NCI-H82 treated with DMSO at 0.1 percent for 48 hours (cell line): ENCODE results near the gene IFNL1.
"Not testable (repeated sequence)": the region's sequence is repeated elsewhere in the genome, so short reads cannot be mapped to it uniquely, and the experiment has no call there.

Experiments
- DNase-seq: peaks from one replicate; lab custom pipeline; 2025; ENCODE audit not compliant: unreplicated experiment; lab: John Stamatoyannopoulos, UW

The IFNL1 gene

DNA sequence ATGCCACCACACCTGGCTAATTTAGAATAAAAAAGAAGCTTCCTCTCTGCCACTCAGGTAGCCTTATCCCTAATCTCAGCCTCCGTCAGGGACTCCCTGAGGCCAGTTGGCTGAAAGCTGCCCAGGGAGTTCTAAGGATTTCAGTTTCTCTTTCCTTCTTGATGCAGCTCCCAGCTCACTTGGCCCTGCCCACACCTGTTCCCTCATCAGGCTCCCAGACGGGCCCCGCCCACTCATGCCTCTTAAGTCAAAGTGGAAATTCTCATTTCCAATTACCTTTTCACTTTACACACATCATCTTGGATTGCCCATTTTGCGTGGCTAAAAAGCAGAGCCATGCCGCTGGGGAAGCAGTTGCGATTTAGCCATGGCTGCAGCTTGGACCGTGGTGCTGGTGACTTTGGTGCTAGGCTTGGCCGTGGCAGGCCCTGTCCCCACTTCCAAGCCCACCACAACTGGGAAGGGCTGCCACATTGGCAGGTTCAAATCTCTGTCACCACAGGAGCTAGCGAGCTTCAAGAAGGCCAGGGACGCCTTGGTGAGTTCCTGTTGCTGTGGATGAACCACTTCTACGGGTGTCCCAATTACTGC, at the start of gene IFNL1:
Gene IFNL1 (plus strand): TSS at position 353 of the 591 bp plus-strand sequence. CDS start 15 bp downstream, at position 368.
- no peak for DNase-seq

DNA sequence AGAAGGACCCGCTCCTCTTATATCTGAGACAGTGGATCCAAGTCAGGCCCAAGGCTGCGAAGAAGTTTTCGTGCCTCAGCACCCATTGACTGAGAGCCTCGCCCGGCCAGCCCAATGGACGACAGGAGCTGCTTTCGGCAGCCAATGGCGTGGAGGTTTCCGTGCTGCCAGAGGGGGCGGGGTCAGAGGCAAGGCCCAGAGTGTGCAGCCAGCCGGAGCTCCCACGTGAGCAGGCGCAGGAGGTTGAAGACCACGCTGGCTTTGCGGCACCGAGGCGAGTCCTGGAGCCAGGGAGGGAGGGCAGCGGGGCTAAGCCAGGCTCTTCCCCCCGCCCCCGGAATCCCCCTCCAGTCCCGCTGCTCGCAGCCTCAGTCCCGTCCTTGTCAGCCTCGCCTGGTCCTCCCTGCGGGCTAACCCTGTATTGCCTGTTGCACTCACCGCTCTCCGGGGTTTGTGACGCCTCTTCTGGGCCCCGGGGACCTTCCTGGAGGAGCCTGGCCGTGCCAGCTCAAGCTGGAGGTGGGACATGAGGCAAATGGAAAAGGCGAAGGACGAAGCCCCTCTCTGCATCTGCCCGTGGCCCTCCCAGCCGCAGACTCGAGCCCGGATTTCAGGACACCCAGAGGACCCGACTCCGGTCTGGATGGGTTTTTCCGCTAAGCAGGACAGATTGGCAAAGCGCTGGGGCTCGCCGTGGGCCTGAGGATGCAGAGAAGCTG, 49.1 kb upstream of the IFNL1 start:
- DNase-seq, result no peak

DNA sequence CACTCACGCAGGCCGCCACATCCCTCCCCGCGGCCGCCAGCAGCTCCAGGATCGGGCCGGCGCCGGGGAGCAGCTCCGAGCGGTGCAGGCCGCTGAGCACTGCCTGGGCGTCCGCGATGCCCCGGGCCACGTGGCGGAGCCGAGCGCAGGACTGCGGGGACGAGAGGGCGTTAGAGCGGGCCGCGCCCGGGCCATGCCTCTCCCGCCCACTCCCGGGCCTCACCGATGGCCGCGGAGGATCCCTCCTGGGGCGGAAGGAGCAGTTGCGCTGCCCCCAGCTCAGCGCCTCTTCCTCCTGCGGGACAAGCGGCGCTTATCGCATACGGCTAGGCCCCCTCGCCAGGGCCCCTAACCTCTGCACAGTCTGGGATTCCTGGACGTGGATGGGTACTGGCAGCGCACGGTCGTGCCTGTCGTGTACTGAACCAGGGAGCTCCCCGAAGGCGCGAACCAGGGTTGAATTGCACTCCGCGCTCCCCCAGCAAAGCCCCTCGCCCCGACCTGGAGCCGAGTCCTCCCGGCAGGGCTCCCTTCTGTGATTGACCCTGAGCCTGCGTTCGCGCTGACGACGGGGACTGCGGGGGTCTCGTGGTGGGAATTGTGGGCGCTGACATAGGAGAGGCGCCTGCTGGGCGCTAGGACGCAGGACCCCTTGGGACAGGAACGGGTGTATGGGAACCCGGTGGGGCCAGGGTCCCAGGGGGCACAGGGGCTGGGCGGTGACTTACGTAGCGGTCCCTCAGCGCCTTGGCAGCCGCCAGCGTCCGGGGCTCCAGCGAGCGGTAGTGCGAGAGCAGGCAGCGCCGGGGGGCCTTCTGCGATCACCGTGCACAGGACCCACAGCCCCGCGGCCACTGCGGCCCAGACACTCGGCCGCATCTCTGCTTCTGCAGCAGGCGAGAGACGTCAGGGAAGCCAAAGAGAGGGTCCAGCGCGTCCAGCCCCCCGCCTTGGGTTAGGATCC, 48.2 kb upstream of the IFNL1 start:
- no peak for DNase-seq

DNA sequence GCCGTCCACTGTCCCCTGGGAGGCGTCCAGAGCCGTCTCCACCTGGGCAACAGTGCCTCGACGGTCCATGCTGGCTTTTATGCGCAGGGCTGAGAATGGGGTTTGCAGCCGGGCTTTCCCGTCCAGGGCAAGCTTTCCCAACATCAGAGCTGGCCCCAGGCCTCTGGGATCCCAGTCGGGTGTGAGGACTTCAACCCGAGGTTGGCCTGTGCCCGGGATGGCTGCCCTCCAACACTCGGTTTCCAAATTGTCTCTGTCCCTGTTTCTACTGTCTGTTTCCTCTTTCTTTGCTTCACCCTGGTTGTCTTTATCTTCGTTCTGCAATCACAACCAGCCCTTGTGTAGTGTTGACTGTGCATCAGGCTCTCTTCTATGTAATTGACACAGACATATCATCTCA, 47.4 kb upstream of the IFNL1 start, which contains the start of gene IFNL4:
Gene IFNL4 (minus strand): TSS at position 51 of the 400 bp plus-strand sequence.
- DNase-seq, result no peak

GRCh38 chr19:39251081-39251480, 45.1 kb upstream of the IFNL1 start:
- no peak for DNase-seq

- no peak for DNase-seq
Observed at GRCh38 chr19:39251846-39252245, 44.4 kb upstream of the IFNL1 start.

GRCh38 chr19:39252458-39252857, 43.7 kb upstream of the IFNL1 start:
- no peak for DNase-seq

- no peak for DNase-seq
Observed at GRCh38 chr19:39253374-39254149, 42.6 kb upstream of the IFNL1 start.

GRCh38 chr19:39254531-39255345, 41.5 kb upstream of the IFNL1 start:
- DNase-seq, result no peak

DNA sequence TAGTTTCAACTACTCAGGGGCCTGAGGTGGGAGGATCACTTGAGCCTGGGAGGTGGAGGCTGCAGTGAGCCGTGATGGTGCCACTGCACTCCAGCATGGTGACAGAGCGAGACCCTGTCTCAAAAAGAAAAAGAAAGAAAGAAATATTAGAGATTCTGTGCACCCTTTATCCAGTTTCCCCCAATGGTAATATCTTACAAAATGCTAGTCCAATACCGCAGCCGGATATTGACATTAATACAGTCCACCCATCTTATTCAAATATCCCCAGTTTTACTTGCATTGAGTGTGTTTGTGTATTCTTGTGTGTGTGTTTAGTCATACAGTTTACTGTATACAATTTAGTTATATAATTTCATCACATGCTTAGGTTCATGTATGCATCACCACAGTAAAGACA, 39.0 kb upstream of the IFNL1 start:
- DNase-seq, result no peak

DNA sequence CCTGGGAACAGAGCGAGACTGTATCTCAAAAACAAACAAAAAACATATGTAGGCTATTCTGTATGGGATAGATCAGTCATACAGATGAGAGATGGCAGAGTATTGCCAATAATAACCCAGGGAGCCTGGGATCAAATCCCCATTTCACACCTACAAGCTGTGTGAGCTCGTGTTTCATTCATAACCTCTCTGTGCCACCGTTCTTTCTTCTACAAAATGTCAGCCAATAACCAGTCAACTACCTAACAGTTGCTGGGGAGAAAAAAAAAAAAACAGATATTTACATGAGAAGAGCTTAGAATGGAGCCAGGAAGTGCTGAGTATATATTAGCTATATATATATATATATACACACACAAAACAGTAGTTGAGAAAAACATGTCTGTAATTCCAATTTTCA, 34.5 kb upstream of the IFNL1 start:
- no peak for DNase-seq

GRCh38 chr19:39262496-39262895, 33.7 kb upstream of the IFNL1 start:
- DNase-seq, result no peak

DNA sequence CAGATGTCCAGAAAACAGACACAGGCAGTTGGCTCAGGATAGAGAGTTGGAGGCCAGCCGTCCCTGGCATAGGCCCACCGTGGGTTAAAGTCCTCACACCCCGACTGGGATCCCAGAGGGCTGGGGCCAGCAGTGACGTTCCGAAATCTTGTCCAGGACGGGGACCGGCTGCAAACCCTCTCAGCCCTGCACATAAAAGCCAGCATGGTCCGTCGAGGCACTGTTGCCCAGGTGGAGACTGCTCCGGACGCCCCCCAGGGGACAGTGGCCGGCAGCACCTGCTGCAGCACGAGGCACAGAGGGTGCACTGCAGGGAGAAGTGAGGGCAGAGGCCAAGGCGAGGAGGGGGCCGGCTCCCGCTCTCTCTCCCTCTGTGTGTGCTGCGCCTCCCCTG, 32.3 kb upstream of the IFNL1 start:
- no peak for DNase-seq

DNA sequence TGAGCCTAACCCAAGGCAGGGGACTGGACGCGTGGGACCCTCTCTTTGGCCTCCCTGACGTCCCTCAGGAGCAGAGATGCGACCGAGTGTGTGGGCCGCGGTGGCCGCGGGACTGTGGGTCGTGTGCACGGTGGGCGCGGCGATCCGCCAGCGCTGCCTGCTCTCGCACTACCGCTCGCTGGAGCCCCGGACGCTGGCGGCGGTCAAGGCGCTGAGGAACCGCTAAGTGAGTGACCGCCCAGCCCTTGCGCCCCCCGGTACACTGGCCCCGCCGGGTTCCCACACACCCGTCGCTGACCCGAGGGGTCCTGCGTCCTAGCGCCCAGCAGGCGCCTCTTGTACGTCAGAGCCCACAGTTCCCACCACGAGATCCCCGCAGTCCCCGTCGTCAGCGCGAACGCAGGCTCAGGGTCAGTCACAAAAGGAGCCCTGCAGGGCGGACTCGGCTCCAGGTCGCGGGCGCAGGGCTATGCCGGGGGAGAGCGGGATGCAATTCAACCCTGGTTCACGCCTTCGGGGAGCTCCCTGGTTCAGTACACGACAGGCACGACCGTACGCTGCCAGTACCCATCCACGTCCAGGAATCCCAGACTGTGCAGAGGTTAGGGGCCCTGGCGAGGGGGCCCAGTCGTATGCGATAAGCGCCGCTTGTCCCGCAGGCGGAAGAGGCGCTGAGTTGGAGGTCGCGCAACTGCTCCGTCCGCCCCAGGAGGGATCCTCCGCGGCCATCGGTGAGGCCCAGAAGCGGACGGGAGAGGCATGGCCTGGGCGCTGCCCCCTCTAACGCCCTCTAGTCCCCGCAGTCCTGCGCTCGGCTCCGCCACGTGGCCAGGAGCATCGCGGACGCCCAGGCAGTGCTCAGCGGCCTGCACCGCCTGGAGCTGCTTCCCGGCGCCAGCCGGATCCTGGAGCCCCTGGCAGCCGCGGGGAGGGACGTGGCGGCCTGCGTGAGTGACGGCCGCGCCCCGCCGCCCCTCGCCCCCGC, 31.6 kb upstream of the IFNL1 start:
- no peak for DNase-seq

DNA sequence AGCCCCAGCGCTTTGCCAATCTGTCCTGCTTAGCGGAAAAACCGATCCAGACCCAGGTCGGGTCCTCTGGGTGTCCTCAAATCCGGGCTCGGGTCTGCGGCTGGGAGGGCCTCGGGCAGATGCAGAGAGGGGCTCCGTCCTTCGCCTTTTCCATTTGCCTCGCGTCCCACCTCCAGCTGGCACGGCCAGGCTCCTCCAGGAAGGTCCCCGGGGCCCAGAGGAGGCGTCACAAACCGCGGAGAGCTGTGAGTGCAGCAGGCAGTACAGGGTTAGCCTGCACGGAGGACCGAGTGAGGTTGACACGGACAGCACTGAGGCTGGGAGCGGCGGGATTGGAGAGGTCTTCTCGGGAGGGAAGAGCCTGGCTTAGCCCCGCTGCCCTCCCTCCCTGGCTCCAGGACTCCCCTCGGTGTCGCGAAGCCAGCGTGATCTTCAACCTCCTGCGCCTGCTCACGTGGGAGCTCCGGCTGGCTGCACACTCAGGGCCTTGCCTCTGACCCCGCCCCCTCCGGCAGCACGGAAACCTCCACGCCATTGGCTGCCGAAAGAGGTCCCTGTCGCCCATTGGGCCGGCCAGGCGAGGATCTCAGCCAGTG, 30.8 kb upstream of the IFNL1 start:
- no peak for DNase-seq

- not testable (repeated sequence) for DNase-seq
Observed at GRCh38 chr19:39268085-39268484, 28.1 kb upstream of the IFNL1 start, which contains the start of gene IFNL2. IFNL2 (plus strand) TSS chr19:39268396; CDS start chr19:39268569, 173 bp downstream.

DNA sequence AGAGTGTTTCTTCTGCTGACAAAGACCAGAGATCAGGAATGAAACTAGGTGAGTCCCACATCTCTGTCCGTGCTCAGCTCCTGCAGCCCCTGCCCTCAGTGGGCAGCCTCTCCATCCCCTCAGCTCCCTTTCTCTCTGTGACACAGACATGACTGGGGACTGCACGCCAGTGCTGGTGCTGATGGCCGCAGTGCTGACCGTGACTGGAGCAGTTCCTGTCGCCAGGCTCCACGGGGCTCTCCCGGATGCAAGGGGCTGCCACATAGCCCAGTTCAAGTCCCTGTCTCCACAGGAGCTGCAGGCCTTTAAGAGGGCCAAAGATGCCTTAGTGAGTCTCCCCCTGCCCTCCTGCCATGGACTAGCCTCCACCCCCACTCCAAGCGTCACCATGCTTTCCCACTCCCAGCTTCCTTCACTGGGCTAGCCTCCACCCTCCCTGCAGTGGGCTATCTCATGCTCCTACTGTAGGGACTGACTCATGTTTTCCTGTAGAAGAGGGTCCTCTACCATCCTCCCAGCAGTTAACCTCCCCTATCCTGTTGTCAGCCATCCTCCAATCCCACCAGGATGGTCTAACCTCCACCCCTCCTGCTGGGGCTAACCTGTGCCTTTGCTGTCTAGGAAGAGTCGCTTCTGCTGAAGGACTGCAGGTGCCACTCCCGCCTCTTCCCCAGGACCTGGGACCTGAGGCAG, 27.5 kb upstream of the IFNL1 start:
- DNase-seq, result not testable (repeated sequence)

- DNase-seq, result not testable (repeated sequence)
Observed at GRCh38 chr19:39269369-39269768, 26.8 kb upstream of the IFNL1 start.
